ENCODE data around the gene CLRN1. TPM values are rescaled to one million over a fixed set of nuclear protein-coding genes. Genes with fewer than 3 reads are reported as not detected.

Gene CLRN1
- total and polyA plus RNA-seq, 9 of the 15 experiments (the other 6 are each of a cell fraction or from before 2014, with no cell fraction given) = not detected

GRCh38 chr3:150985711-150986110, 13.2 kb upstream of the CLRN1 start:
- no peaks in the 10 kb centered on the region for H4K20me1 ChIP-seq (replicated peaks; ENCODE audit: control insufficient read depth, insufficient read depth, low read length)
- no peak overlapping the region for H3K4me3 ChIP-seq
- ChIA-PET POLR2A (no interaction called here), CTCF (ENCODE audit: low intra/inter-chr PET ratio) (no interaction called here)
- H3K4me2 ChIP-seq (ENCODE audit: insufficient read depth, low read length) = no peak overlapping the region
- H3K9me3 ChIP-seq (replicated peaks; ENCODE audit: control insufficient read depth, insufficient read depth, low read depth, low read length) = no peaks in the 10 kb centered on the region
- intact Hi-C loops (cut with micrococcal nuclease) (no loop called here), in situ Hi-C loops (cut with MboI) (no loop called here)
- no TSS peak for BruUV-seq (replicated peaks)
- no peaks in the 10 kb centered on the region for H3K36me3 ChIP-seq (ENCODE audit: control insufficient read depth, insufficient read depth, low read length)
- DNase-seq (ENCODE audit: extremely low read depth in 1 of 4, low spot score in 3 of 4) (no peak), ATAC-seq (no peak), FAIRE-seq (no peak)
- H3K9ac ChIP-seq (ENCODE audit: insufficient read depth in 1 of 2, low read depth in 2 of 2, low read length in 2 of 2) = no peak overlapping the region
- H3K27me3 ChIP-seq (ENCODE audit: control insufficient read depth in 2 of 2, insufficient read depth in 2 of 2, low read length in 2 of 2) = no peaks in the 10 kb centered on the region
- no peaks in the 10 kb centered on the region for H3K4me1 ChIP-seq (replicated peaks in 1 of 2; ENCODE audit: control insufficient read depth in 2 of 2, insufficient read depth in 2 of 2, low read length in 2 of 2)
- H3K79me2 ChIP-seq (ENCODE audit: control insufficient read depth, insufficient read depth, low read length) = no peaks in the 10 kb centered on the region
- no peak overlapping the region for H2AFZ ChIP-seq (ENCODE audit: low read depth, low read length)
- H3K9me1 ChIP-seq (ENCODE audit: control insufficient read depth, insufficient read depth, low read length) = no peaks in the 10 kb centered on the region
- H3K27ac ChIP-seq (ENCODE audit: extremely low read depth, low read depth, low read length) = no peak overlapping the region
- TF ChIP-seq E2F4 (CRISPR knock-in tag; IDR thresholded peaks at IDR 0.05; ENCODE audit: low read depth) = no peak
- no peak for TF ChIP-seq MEIS2 (IDR thresholded peaks at IDR 0.05; ENCODE audit: partially characterized antibody)
- TF ChIP-seq, protein P1, sequence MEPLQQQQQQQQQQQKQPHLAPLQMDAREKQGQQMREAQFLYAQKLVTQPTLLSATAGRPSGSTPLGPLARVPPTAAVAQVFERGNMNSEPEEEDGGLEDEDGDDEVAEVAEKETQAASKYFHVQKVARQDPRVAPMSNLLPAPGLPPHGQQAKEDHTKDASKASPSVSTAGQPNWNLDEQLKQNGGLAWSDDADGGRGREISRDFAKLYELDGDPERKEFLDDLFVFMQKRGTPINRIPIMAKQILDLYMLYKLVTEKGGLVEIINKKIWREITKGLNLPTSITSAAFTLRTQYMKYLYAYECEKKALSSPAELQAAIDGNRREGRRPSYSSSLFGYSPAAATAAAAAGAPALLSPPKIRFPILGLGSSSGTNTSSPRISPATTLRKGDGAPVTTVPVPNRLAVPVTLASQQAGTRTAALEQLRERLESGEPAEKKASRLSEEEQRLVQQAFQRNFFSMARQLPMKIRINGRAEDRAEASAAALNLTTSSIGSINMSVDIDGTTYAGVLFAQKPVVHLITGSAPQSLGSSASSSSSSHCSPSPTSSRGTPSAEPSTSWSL (CRISPR knock-in tag; IDR thresholded peaks at IDR 0.05; ENCODE audit: borderline replicate concordance) = no peak
- TF ChIP-seq PHB (CRISPR knock-in tag; IDR thresholded peaks at IDR 0.05) = no peak
- TF ChIP-seq HOXB6 (CRISPR knock-in tag; IDR thresholded peaks at IDR 0.05; ENCODE audit: borderline replicate concordance) = no peak
- TF ChIP-seq, protein P2, sequence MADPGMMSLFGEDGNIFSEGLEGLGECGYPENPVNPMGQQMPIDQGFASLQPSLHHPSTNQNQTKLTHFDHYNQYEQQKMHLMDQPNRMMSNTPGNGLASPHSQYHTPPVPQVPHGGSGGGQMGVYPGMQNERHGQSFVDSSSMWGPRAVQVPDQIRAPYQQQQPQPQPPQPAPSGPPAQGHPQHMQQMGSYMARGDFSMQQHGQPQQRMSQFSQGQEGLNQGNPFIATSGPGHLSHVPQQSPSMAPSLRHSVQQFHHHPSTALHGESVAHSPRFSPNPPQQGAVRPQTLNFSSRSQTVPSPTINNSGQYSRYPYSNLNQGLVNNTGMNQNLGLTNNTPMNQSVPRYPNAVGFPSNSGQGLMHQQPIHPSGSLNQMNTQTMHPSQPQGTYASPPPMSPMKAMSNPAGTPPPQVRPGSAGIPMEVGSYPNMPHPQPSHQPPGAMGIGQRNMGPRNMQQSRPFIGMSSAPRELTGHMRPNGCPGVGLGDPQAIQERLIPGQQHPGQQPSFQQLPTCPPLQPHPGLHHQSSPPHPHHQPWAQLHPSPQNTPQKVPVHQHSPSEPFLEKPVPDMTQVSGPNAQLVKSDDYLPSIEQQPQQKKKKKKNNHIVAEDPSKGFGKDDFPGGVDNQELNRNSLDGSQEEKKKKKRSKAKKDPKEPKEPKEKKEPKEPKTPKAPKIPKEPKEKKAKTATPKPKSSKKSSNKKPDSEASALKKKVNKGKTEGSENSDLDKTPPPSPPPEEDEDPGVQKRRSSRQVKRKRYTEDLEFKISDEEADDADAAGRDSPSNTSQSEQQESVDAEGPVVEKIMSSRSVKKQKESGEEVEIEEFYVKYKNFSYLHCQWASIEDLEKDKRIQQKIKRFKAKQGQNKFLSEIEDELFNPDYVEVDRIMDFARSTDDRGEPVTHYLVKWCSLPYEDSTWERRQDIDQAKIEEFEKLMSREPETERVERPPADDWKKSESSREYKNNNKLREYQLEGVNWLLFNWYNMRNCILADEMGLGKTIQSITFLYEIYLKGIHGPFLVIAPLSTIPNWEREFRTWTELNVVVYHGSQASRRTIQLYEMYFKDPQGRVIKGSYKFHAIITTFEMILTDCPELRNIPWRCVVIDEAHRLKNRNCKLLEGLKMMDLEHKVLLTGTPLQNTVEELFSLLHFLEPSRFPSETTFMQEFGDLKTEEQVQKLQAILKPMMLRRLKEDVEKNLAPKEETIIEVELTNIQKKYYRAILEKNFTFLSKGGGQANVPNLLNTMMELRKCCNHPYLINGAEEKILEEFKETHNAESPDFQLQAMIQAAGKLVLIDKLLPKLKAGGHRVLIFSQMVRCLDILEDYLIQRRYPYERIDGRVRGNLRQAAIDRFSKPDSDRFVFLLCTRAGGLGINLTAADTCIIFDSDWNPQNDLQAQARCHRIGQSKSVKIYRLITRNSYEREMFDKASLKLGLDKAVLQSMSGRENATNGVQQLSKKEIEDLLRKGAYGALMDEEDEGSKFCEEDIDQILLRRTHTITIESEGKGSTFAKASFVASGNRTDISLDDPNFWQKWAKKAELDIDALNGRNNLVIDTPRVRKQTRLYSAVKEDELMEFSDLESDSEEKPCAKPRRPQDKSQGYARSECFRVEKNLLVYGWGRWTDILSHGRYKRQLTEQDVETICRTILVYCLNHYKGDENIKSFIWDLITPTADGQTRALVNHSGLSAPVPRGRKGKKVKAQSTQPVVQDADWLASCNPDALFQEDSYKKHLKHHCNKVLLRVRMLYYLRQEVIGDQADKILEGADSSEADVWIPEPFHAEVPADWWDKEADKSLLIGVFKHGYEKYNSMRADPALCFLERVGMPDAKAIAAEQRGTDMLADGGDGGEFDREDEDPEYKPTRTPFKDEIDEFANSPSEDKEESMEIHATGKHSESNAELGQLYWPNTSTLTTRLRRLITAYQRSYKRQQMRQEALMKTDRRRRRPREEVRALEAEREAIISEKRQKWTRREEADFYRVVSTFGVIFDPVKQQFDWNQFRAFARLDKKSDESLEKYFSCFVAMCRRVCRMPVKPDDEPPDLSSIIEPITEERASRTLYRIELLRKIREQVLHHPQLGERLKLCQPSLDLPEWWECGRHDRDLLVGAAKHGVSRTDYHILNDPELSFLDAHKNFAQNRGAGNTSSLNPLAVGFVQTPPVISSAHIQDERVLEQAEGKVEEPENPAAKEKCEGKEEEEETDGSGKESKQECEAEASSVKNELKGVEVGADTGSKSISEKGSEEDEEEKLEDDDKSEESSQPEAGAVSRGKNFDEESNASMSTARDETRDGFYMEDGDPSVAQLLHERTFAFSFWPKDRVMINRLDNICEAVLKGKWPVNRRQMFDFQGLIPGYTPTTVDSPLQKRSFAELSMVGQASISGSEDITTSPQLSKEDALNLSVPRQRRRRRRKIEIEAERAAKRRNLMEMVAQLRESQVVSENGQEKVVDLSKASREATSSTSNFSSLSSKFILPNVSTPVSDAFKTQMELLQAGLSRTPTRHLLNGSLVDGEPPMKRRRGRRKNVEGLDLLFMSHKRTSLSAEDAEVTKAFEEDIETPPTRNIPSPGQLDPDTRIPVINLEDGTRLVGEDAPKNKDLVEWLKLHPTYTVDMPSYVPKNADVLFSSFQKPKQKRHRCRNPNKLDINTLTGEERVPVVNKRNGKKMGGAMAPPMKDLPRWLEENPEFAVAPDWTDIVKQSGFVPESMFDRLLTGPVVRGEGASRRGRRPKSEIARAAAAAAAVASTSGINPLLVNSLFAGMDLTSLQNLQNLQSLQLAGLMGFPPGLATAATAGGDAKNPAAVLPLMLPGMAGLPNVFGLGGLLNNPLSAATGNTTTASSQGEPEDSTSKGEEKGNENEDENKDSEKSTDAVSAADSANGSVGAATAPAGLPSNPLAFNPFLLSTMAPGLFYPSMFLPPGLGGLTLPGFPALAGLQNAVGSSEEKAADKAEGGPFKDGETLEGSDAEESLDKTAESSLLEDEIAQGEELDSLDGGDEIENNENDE (IDR thresholded peaks at IDR 0.05; ENCODE audit: low read depth, low read length) = no peak
- TF ChIP-seq BDP1 (IDR thresholded peaks at IDR 0.05; ENCODE audit: insufficient read depth, insufficient read length) = no peak
- TF ChIP-seq ZNF445 (CRISPR knock-in tag; IDR thresholded peaks at IDR 0.05; ENCODE audit: low read depth) = no peak
- TF ChIP-seq ZNF75A (CRISPR knock-in tag; IDR thresholded peaks at IDR 0.05) = no peak

Data from K562 (cell line).